Measurements from ENCODE around the gene CCDC57.

Gene CCDC57

GRCh38 chr17:82065638-82066303 is 146.9 kb downstream of the CCDC57 start, which contains the start of gene DUS1L:
Gene DUS1L, minus strand, starts transcription at chr17:82065804. Its CDS starts 745 bp downstream, at chr17:82065059.
- TF ChIP-seq CTCF (IDR thresholded peaks at IDR 0.05; ENCODE audit: insufficient read depth, low read depth, low read length, missing control alignments): no peak
- peak; percentile 56 for DNase-seq (ENCODE audit: low read depth)
- peak within 1 kb of the TSS; percentile 83 for H3K4me3 ChIP-seq (ENCODE audit: low read length)

- H3K4me3 ChIP-seq (ENCODE audit: low read length): peak overlapping the region; percentile 83
- DNase-seq (ENCODE audit: low read depth): no peak
- TF ChIP-seq CTCF (IDR thresholded peaks at IDR 0.05; ENCODE audit: insufficient read depth, low read depth, low read length, missing control alignments): no peak
Observed at GRCh38 chr17:82065193-82065637, 147.4 kb downstream of the CCDC57 start.

GRCh38 chr17:82064433-82065192 is 148.0 kb downstream of the CCDC57 start:
- TF ChIP-seq CTCF (IDR thresholded peaks at IDR 0.05; ENCODE audit: insufficient read depth, low read depth, low read length, missing control alignments): no peak
- peak; percentile 53 for DNase-seq (ENCODE audit: low read depth)
- H3K4me3 ChIP-seq (ENCODE audit: low read length): peak overlapping the region; percentile 83

- no peak for DNase-seq (ENCODE audit: low read depth)
- TF ChIP-seq CTCF (IDR thresholded peaks at IDR 0.05; ENCODE audit: insufficient read depth, low read depth, low read length, missing control alignments): no peak
- peak overlapping the region; percentile 83 for H3K4me3 ChIP-seq (ENCODE audit: low read length)
Observed at GRCh38 chr17:82063424-82064415, 148.9 kb downstream of the CCDC57 start.

- no peak overlapping the region for H3K4me3 ChIP-seq (ENCODE audit: low read length)
- no peak for DNase-seq (ENCODE audit: low read depth)
- TF ChIP-seq CTCF (IDR thresholded peaks at IDR 0.05; ENCODE audit: insufficient read depth, low read depth, low read length, missing control alignments): no peak
Observed at GRCh38 chr17:82062984-82063368, 149.7 kb downstream of the CCDC57 start.

- TF ChIP-seq CTCF (IDR thresholded peaks at IDR 0.05; ENCODE audit: insufficient read depth, low read depth, low read length, missing control alignments): no peak
- no peak for DNase-seq (ENCODE audit: low read depth)
- H3K4me3 ChIP-seq (ENCODE audit: low read length): no peak overlapping the region
Observed at GRCh38 chr17:82062076-82062983, 150.3 kb downstream of the CCDC57 start.

All from epithelial cell of esophagus (primary cell).